ENCODE data around the gene ITGB1BP2. TPM values are rescaled to one million over a fixed set of nuclear protein-coding genes. Genes with fewer than 3 reads are reported as not detected.

Gene ITGB1BP2
- total and polyA plus RNA-seq, 2 of the 13 experiments (the other 11 are each of a cell fraction or from before 2014, with no cell fraction given) = 0.90 to 2.2 TPM

- H4K20me1 ChIP-seq (ENCODE audit: insufficient read depth, low read length) = no peaks in the 10 kb centered on the region
- no peak overlapping the region for H3K4me3 ChIP-seq (replicated peaks in 1 of 3; ENCODE audit: insufficient read depth in 1 of 3, low read depth in 2 of 3, low read length in 3 of 3)
- no peaks in the 10 kb centered on the region for H3K79me2 ChIP-seq (ENCODE audit: insufficient read depth, low read length)
- WGBS (ENCODE audit: low lambda C conversion rate) = 100% methylated on average over 1 of the region's 1 CpG
- no peaks in the 10 kb centered on the region for H3K4me1 ChIP-seq (ENCODE audit: insufficient read depth, low read length)
- in situ Hi-C loops (cut with HindIII; ENCODE audit: extremely low pct_ligation_motif_present, low pct_unique_long_range_greater_than_20kb) (no loop called here), intact Hi-C loops (cut with micrococcal nuclease; ENCODE audit: unreplicated experiment) (no loop called here)
- CTCF ChIA-PET (ENCODE audit: low intra/inter-chr PET ratio, low total read pairs) = no interaction called here
- no peak overlapping the region for H3K9ac ChIP-seq (ENCODE audit: insufficient read depth, low read depth, low read length)
- H3K27me3 ChIP-seq (ENCODE audit: control insufficient read depth in 1 of 2, insufficient read depth in 2 of 2, low read length in 2 of 2) = no peaks in the 10 kb centered on the region
- BruUV-seq (replicated peaks) = no TSS peak
- no peak overlapping the region for H2AFZ ChIP-seq (ENCODE audit: low read length)
- no peaks in the 10 kb centered on the region for H3K9me3 ChIP-seq (ENCODE audit: low read length)
- no peak overlapping the region for H3K27ac ChIP-seq (ENCODE audit: extremely low read length, insufficient read depth, low read length)
- no peak overlapping the region for H3K4me2 ChIP-seq (ENCODE audit: low read depth, low read length)
- FAIRE-seq = no peak
- DNase-seq (ENCODE audit: low spot score) = no peak
- ATAC-seq = no peak
- no peaks in the 10 kb centered on the region for H3K36me3 ChIP-seq (replicated peaks in 1 of 2; ENCODE audit: control insufficient read depth in 1 of 2, insufficient read depth in 2 of 2, low read length in 2 of 2)
- POLR2A ChIA-PET = no interaction called here
- TF ChIP-seq, protein P1, sequence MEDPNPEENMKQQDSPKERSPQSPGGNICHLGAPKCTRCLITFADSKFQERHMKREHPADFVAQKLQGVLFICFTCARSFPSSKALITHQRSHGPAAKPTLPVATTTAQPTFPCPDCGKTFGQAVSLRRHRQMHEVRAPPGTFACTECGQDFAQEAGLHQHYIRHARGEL (CRISPR knock-in tag; IDR thresholded peaks at IDR 0.05) = no peak
- TF ChIP-seq ZNF598 (CRISPR knock-in tag; IDR thresholded peaks at IDR 0.05; ENCODE audit: borderline replicate concordance) (no peak), MATR3 (CRISPR knock-in tag; IDR thresholded peaks at IDR 0.05) (no peak), IKZF4 (CRISPR knock-in tag; IDR thresholded peaks at IDR 0.05; ENCODE audit: borderline replicate concordance, low read depth, not compliant biosample characterization) (no peak), TBX3 (IDR thresholded peaks at IDR 0.05; ENCODE audit: borderline replicate concordance) (no peak), HOXA3 (CRISPR knock-in tag; IDR thresholded peaks at IDR 0.05) (no peak), ZNF670 (CRISPR knock-in tag; IDR thresholded peaks at IDR 0.05; ENCODE audit: borderline replicate concordance) (no peak), CENPX (CRISPR knock-in tag; IDR thresholded peaks at IDR 0.05) (no peak), SNAI1 (CRISPR knock-in tag; IDR thresholded peaks at IDR 0.05; ENCODE audit: borderline replicate concordance) (no peak), STAG1 (CRISPR knock-in tag; IDR thresholded peaks at IDR 0.05) (no peak), ATF1 (CRISPR knock-in tag; IDR thresholded peaks at IDR 0.05) (no peak), RBFOX2 (IDR thresholded peaks at IDR 0.05; ENCODE audit: low read depth, low read length) (no peak), ZBTB21 (CRISPR knock-in tag; IDR thresholded peaks at IDR 0.05) (no peak), PAWR (CRISPR knock-in tag; IDR thresholded peaks at IDR 0.05; ENCODE audit: borderline replicate concordance) (no peak)
- TF ChIP-seq, protein P2, sequence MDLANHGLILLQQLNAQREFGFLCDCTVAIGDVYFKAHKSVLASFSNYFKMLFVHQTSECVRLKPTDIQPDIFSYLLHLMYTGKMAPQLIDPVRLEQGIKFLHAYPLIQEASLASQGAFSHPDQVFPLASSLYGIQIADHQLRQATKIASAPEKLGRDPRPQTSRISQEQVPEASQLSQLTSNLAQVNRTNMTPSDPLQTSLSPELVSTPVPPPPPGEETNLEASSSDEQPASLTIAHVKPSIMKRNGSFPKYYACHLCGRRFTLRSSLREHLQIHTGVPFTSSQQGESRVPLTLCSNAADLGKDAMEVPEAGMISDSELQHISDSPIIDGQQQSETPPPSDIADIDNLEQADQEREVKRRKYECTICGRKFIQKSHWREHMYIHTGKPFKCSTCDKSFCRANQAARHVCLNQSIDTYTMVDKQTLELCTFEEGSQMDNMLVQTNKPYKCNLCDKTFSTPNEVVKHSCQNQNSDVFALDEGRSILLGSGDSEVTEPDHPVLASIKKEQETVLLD (CRISPR knock-in tag; IDR thresholded peaks at IDR 0.05; ENCODE audit: low read depth) = no peak
- TF ChIP-seq, protein P3, sequence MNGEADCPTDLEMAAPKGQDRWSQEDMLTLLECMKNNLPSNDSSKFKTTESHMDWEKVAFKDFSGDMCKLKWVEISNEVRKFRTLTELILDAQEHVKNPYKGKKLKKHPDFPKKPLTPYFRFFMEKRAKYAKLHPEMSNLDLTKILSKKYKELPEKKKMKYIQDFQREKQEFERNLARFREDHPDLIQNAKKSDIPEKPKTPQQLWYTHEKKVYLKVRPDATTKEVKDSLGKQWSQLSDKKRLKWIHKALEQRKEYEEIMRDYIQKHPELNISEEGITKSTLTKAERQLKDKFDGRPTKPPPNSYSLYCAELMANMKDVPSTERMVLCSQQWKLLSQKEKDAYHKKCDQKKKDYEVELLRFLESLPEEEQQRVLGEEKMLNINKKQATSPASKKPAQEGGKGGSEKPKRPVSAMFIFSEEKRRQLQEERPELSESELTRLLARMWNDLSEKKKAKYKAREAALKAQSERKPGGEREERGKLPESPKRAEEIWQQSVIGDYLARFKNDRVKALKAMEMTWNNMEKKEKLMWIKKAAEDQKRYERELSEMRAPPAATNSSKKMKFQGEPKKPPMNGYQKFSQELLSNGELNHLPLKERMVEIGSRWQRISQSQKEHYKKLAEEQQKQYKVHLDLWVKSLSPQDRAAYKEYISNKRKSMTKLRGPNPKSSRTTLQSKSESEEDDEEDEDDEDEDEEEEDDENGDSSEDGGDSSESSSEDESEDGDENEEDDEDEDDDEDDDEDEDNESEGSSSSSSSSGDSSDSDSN (CRISPR knock-in tag; IDR thresholded peaks at IDR 0.05) = no peak
- TF ChIP-seq, protein P4, sequence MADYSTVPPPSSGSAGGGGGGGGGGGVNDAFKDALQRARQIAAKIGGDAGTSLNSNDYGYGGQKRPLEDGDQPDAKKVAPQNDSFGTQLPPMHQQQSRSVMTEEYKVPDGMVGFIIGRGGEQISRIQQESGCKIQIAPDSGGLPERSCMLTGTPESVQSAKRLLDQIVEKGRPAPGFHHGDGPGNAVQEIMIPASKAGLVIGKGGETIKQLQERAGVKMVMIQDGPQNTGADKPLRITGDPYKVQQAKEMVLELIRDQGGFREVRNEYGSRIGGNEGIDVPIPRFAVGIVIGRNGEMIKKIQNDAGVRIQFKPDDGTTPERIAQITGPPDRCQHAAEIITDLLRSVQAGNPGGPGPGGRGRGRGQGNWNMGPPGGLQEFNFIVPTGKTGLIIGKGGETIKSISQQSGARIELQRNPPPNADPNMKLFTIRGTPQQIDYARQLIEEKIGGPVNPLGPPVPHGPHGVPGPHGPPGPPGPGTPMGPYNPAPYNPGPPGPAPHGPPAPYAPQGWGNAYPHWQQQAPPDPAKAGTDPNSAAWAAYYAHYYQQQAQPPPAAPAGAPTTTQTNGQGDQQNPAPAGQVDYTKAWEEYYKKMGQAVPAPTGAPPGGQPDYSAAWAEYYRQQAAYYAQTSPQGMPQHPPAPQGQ (CRISPR knock-in tag; IDR thresholded peaks at IDR 0.05; ENCODE audit: borderline replicate concordance) = no peak
- TF ChIP-seq, protein P5, sequence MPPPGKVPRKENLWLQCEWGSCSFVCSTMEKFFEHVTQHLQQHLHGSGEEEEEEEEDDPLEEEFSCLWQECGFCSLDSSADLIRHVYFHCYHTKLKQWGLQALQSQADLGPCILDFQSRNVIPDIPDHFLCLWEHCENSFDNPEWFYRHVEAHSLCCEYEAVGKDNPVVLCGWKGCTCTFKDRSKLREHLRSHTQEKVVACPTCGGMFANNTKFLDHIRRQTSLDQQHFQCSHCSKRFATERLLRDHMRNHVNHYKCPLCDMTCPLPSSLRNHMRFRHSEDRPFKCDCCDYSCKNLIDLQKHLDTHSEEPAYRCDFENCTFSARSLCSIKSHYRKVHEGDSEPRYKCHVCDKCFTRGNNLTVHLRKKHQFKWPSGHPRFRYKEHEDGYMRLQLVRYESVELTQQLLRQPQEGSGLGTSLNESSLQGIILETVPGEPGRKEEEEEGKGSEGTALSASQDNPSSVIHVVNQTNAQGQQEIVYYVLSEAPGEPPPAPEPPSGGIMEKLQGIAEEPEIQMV (CRISPR knock-in tag; IDR thresholded peaks at IDR 0.05; ENCODE audit: low read depth) = no peak
Measured at GRCh38 chrX:71320126-71320525, 18.6 kb downstream of the ITGB1BP2 start.
